Heart right ventricle (tissue), 16 donors: Measurements from ENCODE around the gene NAA38. TPM values are rescaled to one million over a fixed set of nuclear protein-coding genes. Genes with fewer than 3 reads are reported as not detected.

Source experiments
- ATAC-seq, 8 donors: fragments of 200-7000 bp; cut with Tn5 transposase; one replicate each; pipeline ENCODE4 v1.9.1; 2020; ENCODE audit warnings: mild to moderate bottlenecking in 8 of 8, moderate library complexity in 8 of 8, moderate number of reproducible peaks in 1 of 8
- DNase-seq, 2 donors: peaks; one replicate each; pipeline ENCODE4 v3.0.0-alpha.2; 2020
- H3K27ac ChIP-seq, 10 donors: fragments of 200-600 bp; sonication (generic) in 2 of 10; one replicate each; pipeline versions ENCODE4 v1.5.0 to v1.8.0; 2020 to 2022; ENCODE audit warnings: mild to moderate bottlenecking in 3 of 10
- H3K27me3 ChIP-seq, 7 donors: fragments of 200-600 bp; one replicate each; pipeline ENCODE4 v1.8.0; 2021 to 2022; ENCODE audit warnings: mild to moderate bottlenecking in 2 of 7
- H3K36me3 ChIP-seq, 9 donors: fragments of 200-600 bp; sonication (generic) in 1 of 9; one replicate each; pipeline versions ENCODE4 v1.5.0 to v1.8.0; 2020 to 2022; ENCODE audit warnings: mild to moderate bottlenecking in 2 of 9
- H3K4me1 ChIP-seq, 9 donors: fragments of 200-600 bp; sonication (generic) in 1 of 9; one replicate each; pipeline versions ENCODE4 v1.5.0 to v1.8.0; 2020 to 2022; ENCODE audit warnings: mild to moderate bottlenecking in 4 of 9
- H3K4me3 ChIP-seq, 10 donors: fragments of 200-600 bp; sonication (generic) in 2 of 10; one replicate each; pipeline versions ENCODE4 v1.5.0 to v1.8.0; 2020 to 2022; ENCODE audit warnings: mild to moderate bottlenecking in 7 of 10, moderate library complexity in 2 of 10
- H3K9me3 ChIP-seq, 11 donors: fragments of 200-600 bp in 10 of 11; sonication (generic) in 2 of 11; one replicate each; pipeline versions ENCODE4 v1.5.0 to v1.8.0; 2013 to 2022; ENCODE audit warnings: mild to moderate bottlenecking in 2 of 11, control low read depth in 1 of 11, moderate library complexity in 1 of 11
- CTCF ChIP-seq, 9 donors: fragments of 200-600 bp; sonication (generic) in 2 of 9; IDR thresholded peaks; one replicate each; pipeline versions ENCODE4 v1.5.0 to v1.8.0; 2021 to 2022; ENCODE audit warnings: antibody characterized with exemption in 9 of 9, mild to moderate bottlenecking in 5 of 9, moderate library complexity in 1 of 9
- WGBS, 2 donors: extraction: QIAGEN DNeasy Blood & Tissue Kit; methylation state at CpG; one replicate each; pipeline ENCODE4 v1.1.7; 2013; ENCODE audit warnings: inconsistent platforms in 1 of 2; 5-methylcytosine and 5-hydroxymethylcytosine counted together
- intact Hi-C, 10 donors: fragments of 100-400 bp; cut with DNase I; formaldehyde crosslinking; loops; one replicate each; pipeline versions ENCODE4 v1.11.1 to v1.14.2; 2022
- polyA plus RNA-seq, 2 donors: library from polyadenylated mRNA; stranded (reverse); fragments of 200-250 nt; gene quantifications; one replicate each; pipeline ENCODE4 v1.2.3, GENCODE V29; 2013
- total RNA-seq, 10 donors: library from RNA; stranded (reverse); fragmentation: NEBNext Ultra II Directional in 3 of 10; extraction: Animal tissue kit (Norgen Biotek cat#: 25700) in 3 of 10; gene quantifications; one replicate each; pipeline versions ENCODE4 v1.2.1 to v1.2.4, GENCODE V29; 2021 to 2023
- donor health status: Arrhythmogenic right ventricular cardiomyopathy.
- donor health status: ischemic (EF 13 %, LVEDD 7.1; RV severe dilation, severe dysfunction).
- donor health status: healthy with polysubstance abuse.
- donor health status: DM: no; HTN: yes; CAD: no.
- donor health status: DM: no; HTN: no; CAD: no.
- donor health status: ischemic (EF 25% LVEDD 6.9; RV normal size, moderate dysfunction).
- donor health status: ischemic (EF 25% LVEDD 5.7; RV mildly dilated, moderate dysfunction).
- donor health status: healthy.
- donor health status: DM: yes; HTN: yes; CAD: no.
- donor health status: Ischemic cardiomyopathy.
- donor health status: ischemic (EF 35%, LVEDD 5.7; RV mildly dilated, moderate dysfunction).
- donor health status: nonischemic (EF 11% LVEDD 7.7; RV severe dilation, severe dysfunction).
- donor health status: DM: yes; HTN: yes; CAD: no.
- donor health status: PGD.
- donor health status: ischemic (EF 29% LVEDD 5.4; RV normal size, mild dysfunction).
- donor health status: nonischemic (EF 23%, LVEDD 6.1; RV moderate dilation, normal function).

NAA38 gene
- total and polyA plus RNA-seq, 12 donors, result 59.2 to 167 (median 75.2) TPM

- H3K9me3 ChIP-seq, result no peaks in the 10 kb centered on the region
- intact Hi-C loops, result loop anchor here in 2 of 10 donors (5.0 to 10.0 kb wide), 2 partner anchors 311 to 314 kb away; partner anchors contain the start of gene PER1 (in 2 of the 2)
- peak overlapping the region in 9 of 10 donors; percentile 90 to 100 (median 98) for H3K27ac ChIP-seq
- peaks cover 0 to 24% (median 5%) of the 10 kb centered on the region in 9 donors for H3K36me3 ChIP-seq
- TF ChIP-seq CTCF (IDR thresholded peaks at IDR 0.05), result no peak
- no peaks in the 10 kb centered on the region for H3K27me3 ChIP-seq
- WGBS, 2 donors, result 70 to 81% methylated on average over 1 of the region's 1 CpG
- DNase-seq (no peak), ATAC-seq (no peak)
- peak overlapping the region in 7 of 10 donors; percentile 68 to 90 (median 77) for H3K4me3 ChIP-seq
- peaks cover 17 to 72% (median 62%) of the 10 kb centered on the region in 9 donors for H3K4me1 ChIP-seq
Observed at GRCh38 chr17:7840875-7841274, 16.5 kb downstream of the NAA38 start.

- Histone ChIP-seq H3K27ac (peak overlapping the region in 5 of 10 donors; percentile 96 to 100 (median 99)), H3K36me3 (peaks cover 0 to 19% (median 1%) of the 10 kb centered on the region in 9 donors), H3K4me3 (peak overlapping the region in 1 of 10 donors; percentile 68), H3K4me1 (peaks cover 14 to 68% (median 60%) of the 10 kb centered on the region in 9 donors), H3K27me3 (no peaks in the 10 kb centered on the region), H3K9me3 (no peaks in the 10 kb centered on the region)
- ATAC-seq (no peak), DNase-seq (no peak)
- intact Hi-C loops, result loop anchor here in 2 of 10 donors (5.0 to 10.0 kb wide), 2 partner anchors 312 to 314 kb away; partner anchors contain the start of gene PER1 (in 2 of the 2)
- 53 to 63% methylated on average over 1 of the region's 1 CpG for WGBS, 2 donors
- no peak for TF ChIP-seq CTCF (IDR thresholded peaks at IDR 0.05)
Observed at GRCh38 chr17:7840441-7840840, 16.9 kb downstream of the NAA38 start.

GRCh38 chr17:7839876-7840261 lies 17.5 kb downstream of the NAA38 start:
- 41 to 50% methylated on average over 2 of the region's 2 CpGs for WGBS, 2 donors
- H3K27ac ChIP-seq, result peak overlapping the region in 5 of 10 donors; percentile 35 to 100 (median 96)

More at GRCh38 chr17:7839876-7840261, 17.5 kb downstream of the NAA38 start:
- Histone ChIP-seq H3K4me3 (peak overlapping the region in 1 of 10 donors; percentile 68), H3K4me1 (peaks cover 9 to 62% (median 54%) of the 10 kb centered on the region in 9 donors), H3K36me3 (peaks cover 0 to 15% (median 0%) of the 10 kb centered on the region in 9 donors), H3K27me3 (no peaks in the 10 kb centered on the region), H3K9me3 (no peaks in the 10 kb centered on the region)
- no peak for TF ChIP-seq CTCF (IDR thresholded peaks at IDR 0.05)
- DNase-seq (no peak), ATAC-seq (no peak)
- intact Hi-C loops, result loop anchor here in 3 of 10 donors (5.0 to 10.0 kb wide), 3 partner anchors 95 to 315 kb away; partner anchors contain the start of gene PER1 (in 3 of the 3)
